Measurements from ENCODE around the gene SDE2.
"Not testable (repeated sequence)": the region's sequence is repeated elsewhere in the genome, so short reads cannot be mapped to it uniquely, and the experiment has no call there.

The SDE2 gene

DNA sequence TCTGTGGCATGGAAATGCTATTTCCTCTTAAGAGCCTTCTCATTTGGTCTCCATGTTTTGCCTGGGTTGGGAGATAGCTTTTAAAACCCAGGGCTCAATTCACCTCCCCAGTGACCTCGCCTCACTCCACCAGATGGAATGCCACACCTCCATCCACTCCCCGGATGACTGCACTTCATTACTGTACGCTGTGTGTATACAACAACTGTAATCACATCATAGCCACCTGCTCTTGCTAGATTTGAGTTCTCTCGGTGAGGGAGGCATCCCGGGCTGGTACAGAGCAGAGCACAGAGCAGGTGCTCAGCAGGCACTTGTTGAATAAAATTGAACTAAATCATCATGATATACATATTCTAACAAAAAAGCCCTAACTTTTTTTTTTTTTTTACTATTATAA is 26.0 kb downstream of the SDE2 start:
- no peak for TF ChIP-seq CTCF (IDR thresholded peaks at IDR 0.05)
- peaks cover 4% of the 10 kb centered on the region for H3K36me3 Mint-ChIP-seq (ENCODE audit: low read depth)
- H3K27me3 Mint-ChIP-seq (ENCODE audit: low read depth, poor library complexity) = peaks cover 4% of the 10 kb centered on the region
- no peak for DNase-seq
- peaks cover 13% of the 10 kb centered on the region for H3K4me1 Mint-ChIP-seq
- no peak overlapping the region for H3K4me3 Mint-ChIP-seq
- no peak overlapping the region for H3K27ac Mint-ChIP-seq
- peaks cover 15% of the 10 kb centered on the region for H3K9me3 Mint-ChIP-seq

GRCh38 chr1:225972344-225973152 is 26.6 kb downstream of the SDE2 start:
- Mint-ChIP-seq H3K36me3 (ENCODE audit: low read depth) (peaks cover 4% of the 10 kb centered on the region), H3K27ac (no peak overlapping the region), H3K9me3 (peaks cover 15% of the 10 kb centered on the region), H3K4me3 (no peak overlapping the region), H3K27me3 (ENCODE audit: low read depth, poor library complexity) (peaks cover 4% of the 10 kb centered on the region), H3K4me1 (peaks cover 8% of the 10 kb centered on the region)
- DNase-seq = no peak
- no peak for TF ChIP-seq CTCF (IDR thresholded peaks at IDR 0.05)

GRCh38 chr1:225970592-225971157 is 28.5 kb downstream of the SDE2 start:
- H3K27me3 Mint-ChIP-seq (ENCODE audit: low read depth, poor library complexity); DNase-seq; H3K4me3 Mint-ChIP-seq; H3K4me1 Mint-ChIP-seq; H3K36me3 Mint-ChIP-seq (ENCODE audit: low read depth); H3K27ac Mint-ChIP-seq: not testable (repeated sequence)
- H3K9me3 Mint-ChIP-seq = peaks cover 15% of the 10 kb centered on the region

GRCh38 chr1:225969751-225970150 is 29.4 kb downstream of the SDE2 start:
- Mint-ChIP-seq H3K9me3 (peaks cover 15% of the 10 kb centered on the region), H3K4me1 (peaks cover 13% of the 10 kb centered on the region)
- H3K36me3 Mint-ChIP-seq (ENCODE audit: low read depth); H3K4me3 Mint-ChIP-seq; H3K27me3 Mint-ChIP-seq (ENCODE audit: low read depth, poor library complexity); DNase-seq; H3K27ac Mint-ChIP-seq: not testable (repeated sequence)

- no peak for DNase-seq
- no peak overlapping the region for H3K27ac Mint-ChIP-seq
- H3K27me3 Mint-ChIP-seq (ENCODE audit: low read depth, poor library complexity) = peaks cover 19% of the 10 kb centered on the region
- H3K4me1 Mint-ChIP-seq = peaks cover 10% of the 10 kb centered on the region
- TF ChIP-seq CTCF (IDR thresholded peaks at IDR 0.05) = no peak
- peaks cover 7% of the 10 kb centered on the region for H3K9me3 Mint-ChIP-seq
- H3K4me3 Mint-ChIP-seq = no peak overlapping the region
- H3K36me3 Mint-ChIP-seq (ENCODE audit: low read depth) = no peaks in the 10 kb centered on the region
Observed at GRCh38 chr1:225965231-225965630, 33.9 kb downstream of the SDE2 start.

DNA sequence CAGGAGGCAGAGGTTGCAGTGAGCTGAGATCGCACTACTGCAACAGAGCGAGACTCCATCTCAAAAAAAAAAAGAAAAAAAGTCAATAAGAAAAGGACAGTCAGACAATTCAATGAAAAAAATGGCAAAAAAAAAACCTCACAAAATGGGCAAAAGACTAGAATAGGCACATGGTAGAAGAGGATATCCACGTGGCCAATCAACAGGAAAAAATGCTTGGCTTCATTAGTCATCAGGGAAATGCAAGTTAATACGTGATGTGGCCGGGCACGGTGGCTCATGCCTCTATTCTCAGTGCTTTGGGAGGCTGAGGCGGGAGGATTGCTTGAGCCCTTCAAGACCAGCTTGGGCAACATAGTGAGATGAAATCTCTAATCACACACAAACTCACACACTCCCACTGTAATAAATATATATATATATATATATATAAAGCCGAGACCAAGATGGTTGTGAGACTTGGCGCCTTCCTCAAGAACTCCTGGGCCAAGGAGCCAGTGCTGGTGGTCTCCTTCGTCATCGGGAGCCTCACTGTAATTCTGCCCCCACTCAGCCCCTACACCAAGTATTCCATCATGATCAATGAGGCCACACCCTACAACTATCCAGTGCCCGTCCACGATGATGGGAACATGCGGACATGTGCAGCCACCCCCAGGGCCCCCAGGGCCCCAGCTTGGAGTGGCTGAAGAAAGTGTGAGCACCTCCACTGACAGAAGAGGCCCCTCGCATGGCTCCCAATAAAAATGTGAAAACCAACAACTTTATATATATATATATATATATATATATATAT is 35.2 kb downstream of the SDE2 start:
- peaks cover 10% of the 10 kb centered on the region for H3K4me1 Mint-ChIP-seq
- H3K9me3 Mint-ChIP-seq = peaks cover 3% of the 10 kb centered on the region
- no peak overlapping the region for H3K4me3 Mint-ChIP-seq
- no peaks in the 10 kb centered on the region for H3K36me3 Mint-ChIP-seq (ENCODE audit: low read depth)
- H3K27ac Mint-ChIP-seq = no peak overlapping the region
- DNase-seq = no peak
- peaks cover 26% of the 10 kb centered on the region for H3K27me3 Mint-ChIP-seq (ENCODE audit: low read depth, poor library complexity)
- no peak for TF ChIP-seq CTCF (IDR thresholded peaks at IDR 0.05)
